ENCODE results near the gene NNMT.

Gene NNMT

GRCh38 chr11:114285599-114285998 lies 10.6 kb upstream of the NNMT start:
- DNase-seq: peak; percentile 94

DNA sequence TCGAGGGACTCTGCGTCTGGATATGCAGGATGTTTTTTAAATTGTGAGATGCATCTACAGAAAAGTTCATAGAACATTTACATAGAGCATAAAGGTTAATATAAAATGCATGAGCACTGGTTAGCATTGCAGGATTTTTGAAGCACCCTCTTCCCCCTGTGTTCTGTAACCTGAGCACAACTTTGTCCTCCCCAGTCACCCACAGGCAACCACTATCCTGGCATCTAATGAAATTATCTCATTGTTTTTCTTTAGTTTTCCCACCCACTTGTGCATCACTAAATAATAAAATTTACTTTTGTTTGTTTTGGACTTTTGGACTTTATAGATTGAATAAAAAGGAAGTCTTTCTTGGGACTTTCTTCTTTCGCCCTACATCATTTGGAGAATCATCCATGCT lies 10.0 kb upstream of the NNMT start:
- no peak for DNase-seq

GRCh38 chr11:114287154-114287553 lies 9.0 kb upstream of the NNMT start:
- DNase-seq: no peak

DNA sequence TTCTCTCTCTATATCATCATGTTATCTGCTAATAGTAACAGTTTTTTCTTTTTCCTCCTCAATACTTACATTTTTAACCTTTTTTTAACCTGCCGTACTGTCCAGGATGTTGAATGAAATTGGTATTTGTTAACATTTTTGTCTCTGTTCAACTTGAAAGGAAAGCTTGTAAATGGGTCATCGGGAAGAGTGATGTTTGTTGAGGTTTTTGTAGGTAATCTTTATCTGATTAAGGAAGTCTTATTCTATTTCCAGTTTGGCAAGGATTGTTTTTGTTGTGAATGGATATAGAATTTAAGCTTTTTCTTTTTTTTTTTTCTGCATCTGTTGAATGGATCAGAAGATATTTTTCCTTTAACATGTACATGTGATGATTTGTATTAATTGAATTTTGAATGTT lies 8.1 kb upstream of the NNMT start:
- no peak for DNase-seq

DNA sequence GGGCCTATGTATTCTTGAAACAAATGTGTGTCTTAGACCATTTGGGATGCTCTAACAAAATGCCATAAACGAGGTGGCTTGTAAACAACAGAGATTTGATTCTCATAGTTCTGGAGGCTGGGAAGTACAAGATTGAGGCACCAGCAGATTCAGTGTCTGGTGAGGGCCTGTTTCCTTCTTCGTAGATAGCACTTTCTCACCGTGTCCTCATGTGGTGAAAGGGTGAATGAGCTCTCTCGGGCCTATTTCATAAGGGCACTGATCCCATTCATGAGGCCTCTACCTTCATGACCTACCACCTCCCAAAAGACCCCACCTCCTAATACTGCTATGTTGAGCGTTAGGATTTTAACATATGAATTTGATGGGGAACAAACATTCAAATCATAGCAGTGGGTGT lies 6.4 kb upstream of the NNMT start:
- DNase-seq: no peak

DNA sequence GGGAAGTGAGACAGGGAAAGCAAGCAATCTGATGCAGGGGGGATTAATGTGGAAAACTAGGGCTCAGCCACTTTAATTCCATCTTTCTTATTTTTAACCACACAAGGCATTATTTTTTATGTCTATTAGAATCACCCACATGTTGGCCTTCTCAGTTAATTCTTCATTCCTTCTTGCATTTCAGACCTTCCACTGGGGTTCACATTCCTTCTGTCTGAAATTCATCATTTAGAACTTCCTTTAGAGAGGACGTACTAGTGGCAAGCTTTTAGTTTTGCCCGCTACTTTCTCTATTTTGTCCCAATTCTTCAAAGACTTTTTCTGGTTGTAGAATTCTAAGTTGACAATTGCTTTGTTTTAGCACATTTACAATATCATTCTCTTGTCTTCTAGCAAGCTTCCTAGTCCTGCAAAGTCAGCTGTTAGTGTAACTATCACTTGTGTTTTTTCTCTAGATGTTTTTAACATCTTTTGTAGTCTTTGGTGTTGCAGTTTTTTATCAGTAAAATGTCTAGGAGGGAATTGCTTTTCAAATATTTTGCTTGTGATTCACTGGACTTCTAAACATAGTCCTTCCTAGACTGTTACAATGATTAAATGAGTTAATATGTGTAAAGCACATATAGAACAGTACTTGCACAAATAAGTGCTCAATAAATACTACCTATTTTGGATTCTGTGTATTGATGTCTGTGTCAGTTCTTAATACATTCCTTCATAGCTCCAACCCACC lies 5.5 kb upstream of the NNMT start:
- no peak for DNase-seq

DNA sequence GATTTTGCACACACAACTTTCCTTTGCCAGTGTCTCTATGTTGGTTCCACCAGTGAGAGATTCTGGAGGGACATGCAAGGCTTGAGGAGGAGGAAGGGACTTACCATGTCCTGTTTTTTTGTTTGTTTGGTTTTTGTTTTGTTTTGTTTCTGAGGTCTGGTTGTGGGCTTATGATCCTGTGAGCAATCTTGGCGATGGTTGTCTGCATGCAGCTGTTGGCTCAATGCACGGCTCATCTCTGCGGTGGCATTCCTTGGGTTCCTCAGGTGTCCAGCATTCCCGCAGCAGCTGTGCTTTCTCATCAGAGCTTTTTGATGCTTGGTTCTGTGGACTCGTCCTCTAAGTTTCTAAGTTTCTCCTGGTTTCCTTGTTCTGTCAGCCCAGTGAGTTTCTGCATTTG lies 4.8 kb upstream of the NNMT start:
- DNase-seq: peak; percentile 82

DNA sequence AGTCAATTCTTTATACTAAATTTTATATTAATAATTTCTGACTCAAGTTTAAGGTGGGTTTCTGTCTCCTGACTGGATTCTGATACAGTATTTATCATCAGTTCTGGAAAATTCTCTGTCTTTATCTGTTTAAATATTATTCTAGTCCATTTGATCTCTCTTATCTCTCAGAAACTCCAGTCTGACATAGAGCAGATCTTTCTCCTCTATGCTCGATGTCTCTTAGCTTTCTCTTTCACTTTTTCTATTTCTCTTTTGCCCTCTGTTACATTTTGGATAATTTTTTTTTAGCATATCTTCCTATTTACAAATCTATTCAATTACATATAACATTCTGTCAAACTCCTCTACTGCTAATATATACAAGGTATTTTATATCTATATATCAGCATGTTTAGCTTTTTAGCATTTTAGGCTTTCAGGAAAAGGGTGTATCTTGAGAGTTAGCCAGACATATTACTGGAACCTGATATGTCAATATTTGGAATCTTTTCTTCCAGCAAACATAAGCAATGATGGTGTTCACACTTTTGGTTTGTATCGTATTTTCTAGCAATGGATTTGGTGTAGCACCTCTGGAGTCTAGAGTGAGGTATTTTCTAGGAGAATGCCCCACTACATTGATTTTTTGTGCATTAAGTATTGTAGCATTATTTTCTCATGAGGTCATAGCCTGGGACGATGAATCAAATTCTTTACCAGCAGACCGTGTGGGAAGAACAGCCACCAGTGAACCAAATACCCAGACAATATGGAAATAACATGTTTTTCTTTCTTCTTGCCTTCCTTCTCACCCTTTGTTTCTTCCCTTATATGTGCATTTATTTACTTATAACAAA lies 4.1 kb upstream of the NNMT start:
- DNase-seq: no peak

DNA sequence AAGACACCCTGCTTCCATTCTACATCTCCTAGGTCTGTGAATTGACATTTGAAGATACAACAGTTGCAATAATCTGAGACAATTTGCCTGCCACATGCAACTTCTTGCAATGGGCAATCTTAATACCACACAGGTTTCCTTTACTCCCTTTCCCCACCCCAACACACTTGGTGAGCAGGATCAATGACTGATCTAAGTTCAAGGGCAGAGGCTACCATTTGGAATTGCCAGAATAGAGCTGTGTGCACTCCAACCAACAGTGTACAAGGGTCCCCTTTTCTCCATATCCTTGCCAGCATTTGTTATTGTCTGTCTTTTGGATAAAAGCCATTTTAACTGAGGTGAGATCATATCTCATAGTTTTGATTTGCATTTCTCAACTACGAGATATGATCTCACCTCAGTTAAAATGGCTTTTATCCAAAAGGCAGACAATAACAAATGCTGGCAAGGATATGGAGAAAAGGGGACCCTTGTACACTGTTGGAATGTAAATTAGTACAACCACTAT lies 2.9 kb upstream of the NNMT start:
- no peak for DNase-seq

DNA sequence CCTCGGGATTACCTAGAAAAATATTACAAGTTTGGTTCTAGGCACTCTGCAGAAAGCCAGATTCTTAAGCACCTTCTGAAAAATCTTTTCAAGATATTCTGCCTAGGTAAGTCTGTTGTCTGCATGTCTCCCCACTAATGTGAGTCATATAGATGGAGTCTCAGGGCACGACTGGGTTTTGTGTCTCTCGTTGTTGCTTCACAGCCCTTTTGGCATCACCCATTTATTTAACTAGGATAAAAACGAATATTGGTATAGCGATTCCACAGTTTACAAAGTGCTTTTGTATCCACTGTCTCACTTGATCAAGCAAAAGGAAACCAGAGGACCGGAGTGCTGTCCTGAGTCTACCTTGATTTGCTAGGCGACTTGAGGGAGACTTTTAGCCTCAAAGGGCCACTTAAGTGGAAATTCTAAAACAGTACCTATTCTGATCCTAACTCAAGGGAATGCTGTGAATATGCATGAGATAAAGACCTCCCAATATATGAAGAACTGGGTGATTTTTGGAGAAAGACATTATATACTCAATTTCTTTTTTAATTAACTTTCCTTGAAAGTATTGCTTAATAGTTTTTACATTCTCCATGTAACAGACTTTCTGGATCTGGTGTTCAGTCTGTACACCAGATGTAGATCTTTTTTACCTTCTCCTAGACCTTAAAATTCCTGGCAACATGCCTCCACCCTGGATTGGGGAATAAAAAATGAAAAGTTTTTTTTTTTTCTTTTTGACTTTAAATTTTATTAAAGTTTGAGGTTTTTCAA lies 590 bp downstream of the NNMT start:
- DNase-seq: no peak

DNA sequence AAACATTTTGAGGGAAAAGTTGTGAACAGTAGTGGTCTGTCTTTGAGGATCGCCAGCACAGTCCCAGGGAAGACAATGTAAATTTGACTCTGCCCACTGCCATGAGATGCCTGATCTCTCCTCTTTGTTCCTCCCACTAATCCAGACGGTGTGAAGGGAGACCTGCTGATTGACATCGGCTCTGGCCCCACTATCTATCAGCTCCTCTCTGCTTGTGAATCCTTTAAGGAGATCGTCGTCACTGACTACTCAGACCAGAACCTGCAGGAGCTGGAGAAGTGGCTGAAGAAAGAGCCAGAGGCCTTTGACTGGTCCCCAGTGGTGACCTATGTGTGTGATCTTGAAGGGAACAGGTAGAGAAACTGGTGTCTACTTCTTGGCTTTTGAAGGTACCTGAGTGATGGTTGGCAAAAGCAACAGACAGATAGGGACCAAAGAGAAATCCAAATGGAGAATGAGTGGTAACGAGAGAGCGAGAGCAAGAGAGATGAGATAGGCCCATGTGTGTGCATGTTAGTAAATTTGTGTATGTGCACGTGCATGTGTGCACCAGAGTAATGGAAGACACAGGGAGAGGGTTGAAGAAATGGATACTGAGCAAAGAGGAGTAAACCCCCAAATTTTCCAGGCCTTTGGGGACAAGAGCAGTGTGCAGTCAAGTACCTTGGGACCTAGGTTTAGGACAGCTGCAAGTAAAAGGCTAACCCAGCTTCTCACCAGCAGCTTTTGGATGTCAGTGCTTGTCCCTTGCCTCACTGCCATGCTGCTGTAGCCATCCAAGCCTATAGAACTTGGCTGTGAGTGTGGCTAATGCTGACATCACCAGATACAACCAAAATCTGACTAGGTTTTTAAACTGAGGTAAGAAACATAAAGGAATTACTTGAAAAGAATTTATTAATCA lies 1.9 kb downstream of the NNMT start:
- no peak for DNase-seq

- no peak for DNase-seq
Measured at GRCh38 chr11:114298710-114299109, 2.5 kb downstream of the NNMT start.

DNA sequence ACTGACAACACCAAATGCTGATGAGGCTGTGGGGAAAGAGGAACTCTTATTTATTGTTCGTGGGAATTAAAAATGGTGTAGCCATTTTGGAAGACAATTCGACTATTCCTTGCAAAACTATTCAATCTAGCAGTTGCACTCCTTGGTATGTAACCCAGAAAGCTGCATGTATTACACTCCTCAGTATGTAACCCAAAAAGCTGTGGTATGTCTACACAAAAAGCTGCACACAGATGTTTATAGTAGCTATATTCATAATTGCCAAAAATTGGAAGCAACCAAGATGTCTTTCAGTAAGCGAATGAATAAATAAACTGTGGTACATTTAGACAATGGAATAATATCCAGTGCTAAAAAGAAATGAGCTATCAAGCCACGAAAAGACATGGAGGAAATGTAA lies 4.9 kb downstream of the NNMT start:
- no peak for DNase-seq

DNA sequence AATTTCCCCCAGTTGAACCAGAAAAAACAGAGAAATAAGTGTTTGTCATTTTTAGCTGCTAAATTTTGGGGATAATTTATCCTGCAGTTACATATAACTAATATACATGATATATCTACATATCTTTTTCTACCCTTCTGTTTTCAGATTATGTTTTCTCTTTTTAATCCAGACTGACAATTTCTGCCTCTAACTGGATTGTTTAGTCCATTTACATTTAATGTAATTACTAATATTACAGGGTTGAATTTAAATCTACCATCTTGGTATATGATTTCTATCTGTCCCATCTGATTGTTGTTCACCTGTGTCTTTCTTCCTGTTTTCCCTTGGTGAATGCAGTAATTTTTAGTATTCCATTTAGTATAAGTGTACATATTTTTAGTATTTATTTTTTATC lies 5.7 kb downstream of the NNMT start:
- no peak for DNase-seq

- no peak for DNase-seq
Measured at GRCh38 chr11:114302663-114303062, 6.5 kb downstream of the NNMT start.

DNA sequence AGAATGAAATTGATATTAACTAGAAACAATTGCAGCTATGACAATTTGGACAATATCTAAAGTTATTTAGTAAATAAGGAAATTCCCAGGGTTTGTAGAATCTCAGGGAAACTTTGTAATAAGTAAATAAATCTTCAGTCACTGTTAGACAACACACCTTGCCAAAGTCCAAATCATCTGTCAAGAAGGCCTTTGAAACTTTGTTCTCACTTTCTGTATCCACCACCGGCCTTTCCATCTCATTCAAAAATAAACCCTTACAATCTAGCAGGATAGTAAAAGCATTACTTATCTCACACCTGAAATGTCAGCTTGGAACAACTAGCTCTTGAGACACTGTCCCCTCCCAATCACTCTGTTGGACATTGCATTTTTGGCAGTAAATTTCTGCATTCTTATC lies 7.9 kb downstream of the NNMT start:
- no peak for DNase-seq

- no peak for DNase-seq
Measured at GRCh38 chr11:114304969-114305368, 8.8 kb downstream of the NNMT start.

DNA sequence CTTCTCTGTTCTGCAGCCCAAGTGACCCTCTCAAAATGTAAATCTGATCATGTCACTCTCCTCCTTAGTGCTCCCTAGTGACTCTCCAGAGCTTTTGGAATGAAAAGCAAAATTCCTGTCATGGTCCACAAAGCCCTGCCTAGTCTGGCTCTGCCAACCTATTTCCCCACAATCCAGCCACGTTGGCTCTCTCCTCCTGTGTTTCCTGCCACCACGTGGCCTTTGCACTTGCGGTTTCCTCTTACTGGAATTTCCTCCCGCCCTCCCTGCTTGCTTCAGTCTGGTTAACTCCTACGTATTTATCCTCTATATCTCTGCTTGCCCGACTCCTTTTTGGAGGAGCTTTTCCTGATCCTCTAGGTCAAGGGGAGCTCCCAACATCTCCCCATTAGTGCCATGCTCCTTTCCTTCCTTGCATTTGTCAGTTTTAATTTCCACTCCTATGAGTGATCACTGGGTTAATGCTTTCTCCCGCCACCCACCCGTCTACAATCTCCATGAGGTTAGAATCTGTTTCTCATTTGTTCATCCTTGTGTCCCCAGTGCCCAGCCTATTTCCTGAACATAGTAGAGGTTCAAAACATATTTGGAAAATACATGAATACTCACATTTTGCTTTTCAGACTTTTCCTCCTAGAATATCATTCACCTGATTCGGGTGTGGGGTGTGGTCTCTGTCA lies 11.5 kb downstream of the NNMT start:
- no peak for DNase-seq

DNA sequence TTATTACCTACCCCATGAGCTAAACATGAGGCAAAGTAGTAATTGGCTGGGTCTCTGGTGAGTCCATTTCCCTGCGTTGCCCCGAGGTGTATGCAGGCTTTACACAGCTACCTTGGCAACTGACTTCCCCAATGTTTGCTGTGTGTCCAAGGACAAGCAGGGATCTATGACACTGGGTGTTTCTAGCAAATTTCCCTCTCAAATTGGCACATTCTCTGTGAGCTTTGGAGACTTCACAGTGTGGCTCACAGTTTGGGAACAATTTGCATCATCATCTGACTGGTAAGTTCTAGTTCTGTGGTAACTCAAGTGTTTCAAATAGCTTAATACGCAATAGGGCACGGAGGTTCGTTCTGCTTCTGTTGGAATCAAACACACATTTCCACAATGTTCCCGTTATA lies 12.5 kb downstream of the NNMT start:
- DNase-seq: peak; percentile 65

DNA sequence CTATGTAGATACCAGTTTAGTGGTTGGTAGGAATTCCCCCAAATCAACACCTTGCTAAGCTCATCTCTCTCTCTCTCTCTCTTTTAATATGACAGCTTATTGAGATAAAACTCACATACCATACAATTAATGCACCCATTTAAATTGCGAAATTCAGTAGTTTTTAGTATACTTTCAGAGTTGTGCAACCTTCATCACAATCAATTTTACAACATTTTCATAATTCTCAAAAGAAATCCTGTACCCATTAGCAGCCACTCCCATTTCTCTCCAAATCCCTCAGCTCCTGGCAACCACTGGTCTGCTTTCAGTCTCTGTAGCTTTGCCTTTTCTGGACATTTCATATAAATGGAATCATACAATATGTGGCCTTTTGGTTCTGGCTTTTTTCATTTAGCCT lies 13.3 kb downstream of the NNMT start:
- DNase-seq: no peak

DNA sequence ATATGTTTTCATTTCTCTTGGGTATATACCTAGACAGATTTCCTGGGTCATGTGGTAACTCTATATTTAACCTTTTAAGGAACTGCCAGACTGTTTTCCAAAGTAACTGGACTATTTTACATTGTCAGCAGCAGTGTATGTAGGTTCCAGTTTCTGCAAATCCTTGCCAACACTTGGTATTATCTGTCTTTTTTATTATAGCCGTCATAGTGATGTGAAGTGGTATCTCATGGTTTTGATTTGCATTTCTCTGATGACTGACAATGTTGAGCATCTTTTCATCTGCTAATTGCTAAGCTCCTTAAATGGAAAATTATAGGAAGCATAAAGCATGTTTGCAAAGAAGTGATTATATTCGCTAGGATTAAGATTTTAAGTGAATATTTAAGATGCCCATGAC lies 13.9 kb downstream of the NNMT start:
- DNase-seq: no peak

DNA sequence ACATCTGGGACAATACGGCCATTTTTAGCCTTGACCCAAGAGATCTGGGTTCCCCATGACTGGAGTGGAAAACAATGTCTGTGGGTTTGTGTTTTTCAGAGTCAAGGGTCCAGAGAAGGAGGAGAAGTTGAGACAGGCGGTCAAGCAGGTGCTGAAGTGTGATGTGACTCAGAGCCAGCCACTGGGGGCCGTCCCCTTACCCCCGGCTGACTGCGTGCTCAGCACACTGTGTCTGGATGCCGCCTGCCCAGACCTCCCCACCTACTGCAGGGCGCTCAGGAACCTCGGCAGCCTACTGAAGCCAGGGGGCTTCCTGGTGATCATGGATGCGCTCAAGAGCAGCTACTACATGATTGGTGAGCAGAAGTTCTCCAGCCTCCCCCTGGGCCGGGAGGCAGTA lies 15.7 kb downstream of the NNMT start:
- DNase-seq: no peak
